AG09309 (cell line): Measurements from ENCODE around the gene IRAK3.
"Not testable (repeated sequence)": the region's sequence is repeated elsewhere in the genome, so short reads cannot be mapped to it uniquely, and the experiment has no call there.

Experiments used
- DNase-seq: peaks from one replicate; pipeline ENCODE4 v3.0.0-alpha.2; 2010; ENCODE audit warnings: low read depth
- H3K4me3 ChIP-seq: 2 replicates; pipeline ENCODE4 v1.5.1; 2011; ENCODE audit warnings: mild to moderate bottlenecking, low read depth, low read length, moderate library complexity; ENCODE audit not compliant: control insufficient read depth
- CTCF ChIP-seq: IDR thresholded peaks from 2 replicates; pipeline ENCODE4 v1.5.1; 2011; ENCODE audit warnings: mild to moderate bottlenecking, low read depth, low read length, inconsistent platforms; ENCODE audit not compliant: insufficient read depth, control insufficient read depth; ENCODE audit errors: missing control alignments

IRAK3 gene

GRCh38 chr12:66235626-66236281, 46.7 kb downstream of the IRAK3 start:
- peak; percentile 28 for TF ChIP-seq CTCF
- no peak for DNase-seq
- H3K4me3 ChIP-seq, result peak overlapping the region; percentile 45

- not testable (repeated sequence) for H3K4me3 ChIP-seq, DNase-seq
These were observed 47.3 kb downstream of the IRAK3 start for GRCh38 chr12:66236282-66236675.

- H3K4me3 ChIP-seq, result no peak overlapping the region
- no peak for TF ChIP-seq CTCF
- DNase-seq, result no peak
These were observed 48.0 kb downstream of the IRAK3 start for GRCh38 chr12:66236969-66237368.

GRCh38 chr12:66237505-66238175, 48.6 kb downstream of the IRAK3 start:
- H3K4me3 ChIP-seq, result no peak overlapping the region
- no peak for TF ChIP-seq CTCF
- no peak for DNase-seq

- no peak for DNase-seq
- no peak for TF ChIP-seq CTCF
- H3K4me3 ChIP-seq, result no peak overlapping the region
These were observed 50.3 kb downstream of the IRAK3 start for GRCh38 chr12:66239295-66239694.

GRCh38 chr12:66240096-66240820, 51.2 kb downstream of the IRAK3 start:
- H3K4me3 ChIP-seq, result no peak overlapping the region
- TF ChIP-seq CTCF, result no peak
- DNase-seq, result no peak
